HG03575 (cell line): Measurements from ENCODE around the gene USP49.
"Not testable (repeated sequence)": the region's sequence is repeated elsewhere in the genome, so short reads cannot be mapped to it uniquely, and the experiment has no call there.

ENCODE experiments used
- ATAC-seq: cut with Tn5 transposase; IDR thresholded peaks from one replicate; pipeline ENCODE4 v1.9.1; 2021; ENCODE audit not compliant: unreplicated experiment, insufficient number of reproducible peaks, low FRiP score; ENCODE audit errors: extremely low read depth

USP49 gene

GRCh38 chr6:41822021-41822420 is 73.2 kb downstream of the USP49 start:
- no peak for ATAC-seq

DNA sequence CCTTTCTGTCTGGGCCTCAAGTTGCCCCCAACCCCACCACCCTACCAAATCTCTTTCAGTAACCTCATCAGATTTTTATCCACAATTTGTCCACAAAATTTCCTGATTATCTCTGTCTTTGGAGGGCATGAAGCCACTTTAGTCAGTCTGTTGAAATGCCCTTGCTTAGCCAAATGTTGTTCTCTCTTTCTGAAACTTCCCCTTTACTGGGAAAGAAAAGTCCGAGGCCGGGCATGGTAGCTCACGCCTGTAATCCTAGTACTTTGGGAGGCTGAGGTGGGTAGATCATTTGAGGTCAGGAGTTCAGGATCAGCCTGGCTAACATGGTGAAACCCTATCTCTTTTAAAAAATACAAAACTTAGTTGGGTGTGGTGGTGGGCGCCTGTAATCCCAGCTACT is 73.9 kb downstream of the USP49 start:
- no peak for ATAC-seq

DNA sequence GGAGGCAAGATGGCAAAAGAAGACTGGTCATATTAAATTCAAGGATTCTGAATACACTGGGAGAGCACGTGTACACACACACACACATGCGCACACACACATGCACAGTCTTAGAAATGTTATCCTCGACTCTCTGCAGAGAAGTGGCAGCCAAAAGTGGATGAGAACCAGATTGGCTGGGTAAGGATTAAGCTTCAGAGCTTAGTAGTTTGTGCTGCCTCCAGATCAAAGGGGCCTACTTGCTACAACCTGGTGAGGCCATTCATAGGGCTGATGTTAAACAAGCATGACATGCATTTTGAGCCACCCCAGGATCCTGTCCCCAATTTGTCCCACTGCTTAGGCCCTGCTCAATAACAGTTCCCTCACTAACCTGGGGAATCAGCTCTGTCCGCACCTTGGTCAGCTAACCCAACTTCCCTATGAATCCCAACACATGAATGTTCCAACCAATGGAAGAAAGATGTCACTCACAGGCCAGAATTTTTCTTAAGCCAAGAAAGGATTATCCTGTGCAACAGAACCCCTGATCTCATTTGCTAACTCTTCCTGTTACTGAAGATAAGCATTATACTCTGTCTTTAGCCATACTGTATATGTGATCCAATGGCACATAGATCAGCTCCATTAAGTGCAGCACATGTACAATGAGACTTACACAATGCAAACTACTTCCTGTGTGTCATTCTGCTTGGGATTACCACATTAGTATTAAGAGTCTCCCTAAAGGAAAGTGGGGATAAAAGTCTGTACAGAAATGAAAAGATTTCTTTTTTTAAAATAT is 76.7 kb downstream of the USP49 start:
- ATAC-seq = no peak

DNA sequence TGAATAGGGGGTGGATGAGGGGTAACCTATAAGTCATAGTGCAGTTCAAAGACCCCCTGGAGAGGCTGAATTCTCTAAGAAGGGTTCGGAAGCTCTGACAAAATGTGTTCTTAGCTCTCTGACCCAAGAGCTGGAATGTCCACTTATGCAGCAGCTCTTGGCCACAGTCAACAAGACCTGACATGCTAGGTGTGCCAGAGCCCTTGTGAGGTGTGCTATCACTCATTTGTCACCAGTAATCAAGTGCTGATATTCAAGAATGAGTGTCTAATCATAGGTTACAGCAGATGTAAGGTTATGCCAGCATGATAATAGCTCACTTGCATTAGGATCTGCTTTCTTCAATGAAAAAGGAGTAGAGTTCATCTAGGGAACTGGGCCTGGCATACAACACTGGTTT is 79.6 kb downstream of the USP49 start:
- ATAC-seq = no peak

- no peak for ATAC-seq
Measured at GRCh38 chr6:41814629-41815028, 80.5 kb downstream of the USP49 start.

- no peak for ATAC-seq
Measured at GRCh38 chr6:41813956-41814355, 81.2 kb downstream of the USP49 start.

GRCh38 chr6:41813469-41813868 is 81.7 kb downstream of the USP49 start:
- ATAC-seq = no peak

DNA sequence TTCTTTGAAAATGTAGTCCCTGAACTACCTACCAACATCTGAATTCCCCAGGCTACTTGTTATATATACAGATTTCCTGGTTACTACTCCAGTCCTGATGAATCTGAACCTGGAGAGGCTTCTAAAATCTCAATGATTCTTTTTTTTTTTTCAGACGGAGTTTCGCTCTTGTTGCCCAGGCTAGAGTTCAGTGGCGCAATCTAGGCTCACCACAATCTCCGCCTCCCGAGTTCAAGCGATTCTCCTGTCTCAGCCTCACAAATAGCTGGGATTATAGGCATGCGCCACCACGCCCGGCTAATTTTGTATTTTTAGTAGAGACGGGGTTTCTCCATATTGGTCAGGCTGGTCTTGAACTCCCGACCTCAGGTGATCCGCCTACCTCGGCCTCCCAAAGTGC is 83.2 kb downstream of the USP49 start:
- not testable (repeated sequence) for ATAC-seq

DNA sequence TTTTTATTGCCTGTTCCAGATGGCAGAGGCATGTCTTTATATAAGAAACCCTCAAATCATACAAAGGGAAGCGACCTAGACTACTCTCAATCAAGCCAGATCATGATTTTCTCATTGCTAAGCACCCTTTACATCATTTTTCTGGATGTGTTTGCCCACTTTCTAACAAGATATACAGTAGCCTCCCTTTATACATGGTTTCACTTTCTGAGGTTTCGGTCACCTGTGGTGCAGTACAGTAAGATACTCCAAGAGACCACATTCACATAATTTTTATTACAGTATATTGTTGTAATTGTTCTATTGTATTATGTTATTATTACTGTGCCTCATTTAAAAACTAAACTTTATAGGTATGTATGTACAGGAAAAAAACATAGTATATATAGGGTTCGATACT is 84.1 kb downstream of the USP49 start:
- ATAC-seq = no peak

DNA sequence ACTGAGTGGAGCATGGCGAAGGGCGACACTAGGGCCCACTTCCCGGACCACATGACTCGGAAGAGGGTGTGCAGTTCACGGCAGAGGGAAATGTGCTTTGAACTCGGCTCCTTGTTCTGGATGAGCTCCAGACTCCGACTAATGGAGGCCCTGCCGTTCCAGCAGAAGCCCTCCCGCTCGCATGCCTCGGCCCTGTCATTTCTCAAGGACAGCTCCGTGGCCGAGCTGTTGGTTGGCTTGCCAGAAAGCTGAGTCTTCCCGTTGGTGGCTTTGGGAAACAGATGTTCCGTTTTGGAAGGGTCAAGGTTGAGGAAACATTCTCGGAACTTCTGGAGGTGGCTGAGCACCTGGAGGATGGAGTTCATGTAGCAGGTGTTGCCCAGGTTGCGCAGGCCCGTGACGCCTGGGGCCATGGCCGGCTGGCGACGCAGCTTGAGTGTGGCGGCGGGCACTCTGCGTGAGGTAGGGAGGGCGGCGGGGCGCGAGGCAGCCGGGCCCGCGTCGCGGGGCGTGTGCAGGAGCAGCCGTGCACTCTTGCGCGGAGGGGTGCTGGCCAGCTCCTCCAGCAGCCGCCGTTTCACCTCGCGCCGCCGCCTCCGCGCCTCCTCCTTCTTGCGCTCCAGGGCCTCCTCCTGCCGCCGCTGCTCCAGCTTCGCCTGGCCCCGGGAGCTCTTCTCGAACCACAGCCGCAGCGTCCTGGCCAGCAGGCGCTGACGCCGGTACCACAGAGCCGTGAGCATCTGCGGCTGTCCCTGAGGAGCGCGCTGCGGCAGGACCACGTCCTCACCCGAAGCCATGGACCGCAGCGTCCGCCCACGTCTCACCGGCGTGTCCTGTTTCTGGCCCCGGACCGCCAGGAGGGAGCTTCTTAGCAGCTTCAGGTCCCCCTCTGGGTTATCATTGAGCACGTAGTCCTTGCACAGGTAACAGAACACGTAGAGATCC is 89.1 kb downstream of the USP49 start:
- no peak for ATAC-seq

- no peak for ATAC-seq
Measured at GRCh38 chr6:41801380-41801779, 93.8 kb downstream of the USP49 start.

- no peak for ATAC-seq
Measured at GRCh38 chr6:41799559-41799911, 95.6 kb downstream of the USP49 start.

- no peak for ATAC-seq
Measured at GRCh38 chr6:41798901-41799558, 96.1 kb downstream of the USP49 start.

DNA sequence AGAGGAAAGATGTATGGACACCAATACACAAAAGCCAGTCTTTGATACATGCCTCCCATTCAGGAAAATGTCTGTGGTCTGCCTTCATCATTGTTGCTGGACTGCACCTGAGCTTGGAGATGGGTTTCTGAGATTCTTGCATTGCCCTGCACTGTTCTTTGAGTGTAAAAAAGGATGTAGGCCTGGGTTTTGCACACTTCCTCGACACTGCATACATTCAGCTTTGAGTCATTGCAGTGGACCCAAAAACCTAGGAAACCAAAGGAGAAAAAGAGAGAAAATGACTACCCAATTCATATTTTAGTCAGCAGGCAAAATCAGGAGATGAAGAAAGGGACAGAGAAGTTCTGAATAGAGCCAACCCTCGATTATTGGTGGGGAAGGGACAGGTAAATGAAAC is 98.7 kb downstream of the USP49 start:
- ATAC-seq = no peak

DNA sequence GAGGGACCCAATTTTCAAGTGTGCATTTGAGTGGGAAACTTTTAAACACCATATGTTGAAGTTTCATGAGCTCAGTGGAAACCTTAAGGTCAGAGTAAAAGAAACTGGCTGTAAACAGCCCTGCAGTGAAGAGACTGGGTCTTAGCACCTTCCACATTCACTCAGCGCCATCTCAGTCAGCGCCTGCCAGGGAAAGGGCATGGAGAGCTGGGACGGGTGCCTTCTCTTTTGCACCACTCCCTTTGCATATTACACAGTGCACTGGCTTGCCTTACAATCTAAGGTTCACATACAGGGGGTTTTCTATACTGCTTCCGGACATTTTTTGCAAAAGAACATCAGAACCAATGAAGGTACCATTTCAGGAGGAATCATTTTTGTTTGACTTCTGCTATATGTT is 103.2 kb downstream of the USP49 start:
- ATAC-seq = no peak

DNA sequence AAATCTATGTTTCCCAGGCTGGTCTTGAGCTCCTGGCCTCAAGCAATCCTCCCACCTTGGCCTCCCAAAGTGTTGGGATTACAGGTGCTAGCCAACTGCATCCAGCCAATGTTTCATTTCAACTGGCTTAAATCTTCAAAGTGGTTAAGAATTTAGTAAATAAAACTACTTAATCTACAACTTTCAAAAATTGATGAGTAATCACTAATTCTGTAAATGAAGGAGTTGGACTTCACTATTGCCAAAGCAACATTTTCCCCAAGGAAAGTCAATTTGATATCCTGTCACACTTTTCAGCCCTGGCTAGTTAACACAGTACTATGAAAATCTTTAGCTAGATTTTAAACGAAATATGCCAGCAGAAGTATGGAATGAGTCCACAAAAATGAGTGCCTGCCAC is 103.9 kb downstream of the USP49 start:
- no peak for ATAC-seq

GRCh38 chr6:41790045-41790444 is 105.1 kb downstream of the USP49 start:
- ATAC-seq = no peak

GRCh38 chr6:41789390-41789724 is 105.8 kb downstream of the USP49 start:
- no peak for ATAC-seq

GRCh38 chr6:41787219-41787917 is 107.8 kb downstream of the USP49 start, which contains the start of gene TOMM6:
Gene TOMM6, plus strand, starts transcription at chr6:41787694. Its CDS starts 4 bp downstream, at chr6:41787698.
- peak; percentile 57 for ATAC-seq
